GOT3 (cell line): Measurements from ENCODE around the gene TBX18.

Source experiments
- DNase-seq: peaks from one replicate; lab custom pipeline; 2025; ENCODE audit warnings: mixed read lengths; lab: John Stamatoyannopoulos, UW

The TBX18 gene

GRCh38 chr6:84743616-84744015 is 20.8 kb downstream of the TBX18 start:
- no peak for DNase-seq

- DNase-seq, result no peak
Observed at GRCh38 chr6:84740385-84740784, 24.0 kb downstream of the TBX18 start.

GRCh38 chr6:84739866-84740208 is 24.6 kb downstream of the TBX18 start:
- DNase-seq, result no peak

GRCh38 chr6:84738996-84739865 is 25.2 kb downstream of the TBX18 start:
- DNase-seq, result no peak

GRCh38 chr6:84733889-84734288 is 30.5 kb downstream of the TBX18 start:
- no peak for DNase-seq

GRCh38 chr6:84731901-84732300 is 32.5 kb downstream of the TBX18 start:
- no peak for DNase-seq

GRCh38 chr6:84731401-84731800 is 33.0 kb downstream of the TBX18 start:
- no peak for DNase-seq

- DNase-seq, result no peak
Observed at GRCh38 chr6:84728602-84729001, 35.8 kb downstream of the TBX18 start.

GRCh38 chr6:84719152-84719551 is 45.2 kb downstream of the TBX18 start:
- DNase-seq, result no peak

- no peak for DNase-seq
Observed at GRCh38 chr6:84718038-84718955, 46.1 kb downstream of the TBX18 start.

GRCh38 chr6:84709121-84709520 is 55.3 kb downstream of the TBX18 start:
- DNase-seq, result no peak

- no peak for DNase-seq
Observed at GRCh38 chr6:84707171-84707570, 57.2 kb downstream of the TBX18 start.

- no peak for DNase-seq
Observed at GRCh38 chr6:84696166-84696565, 68.2 kb downstream of the TBX18 start.

- DNase-seq, result no peak
Observed at GRCh38 chr6:84691978-84692623, 72.3 kb downstream of the TBX18 start.

GRCh38 chr6:84688141-84688873 is 76.1 kb downstream of the TBX18 start:
- DNase-seq, result no peak

GRCh38 chr6:84687431-84687830 is 77.0 kb downstream of the TBX18 start:
- DNase-seq, result no peak

GRCh38 chr6:84685983-84686584 is 78.3 kb downstream of the TBX18 start:
- DNase-seq, result no peak

- no peak for DNase-seq
Observed at GRCh38 chr6:84681693-84682326, 82.6 kb downstream of the TBX18 start.

GRCh38 chr6:84675651-84676050 is 88.7 kb downstream of the TBX18 start:
- no peak for DNase-seq

GRCh38 chr6:84674395-84674794 is 90.0 kb downstream of the TBX18 start:
- DNase-seq, result no peak

- DNase-seq, result no peak
Observed at GRCh38 chr6:84671183-84671582, 93.2 kb downstream of the TBX18 start.
